Measurements from ENCODE around the gene PLAAT2. TPM values are rescaled to one million over a fixed set of nuclear protein-coding genes. Genes with fewer than 3 reads are reported as not detected.
"Not testable (repeated sequence)": the region's sequence is repeated elsewhere in the genome, so short reads cannot be mapped to it uniquely, and the experiment has no call there.

Gene PLAAT2
- total and polyA plus RNA-seq, 7 donors, result 0.71 to 233 (median 69.7) TPM; not detected in 3

DNA sequence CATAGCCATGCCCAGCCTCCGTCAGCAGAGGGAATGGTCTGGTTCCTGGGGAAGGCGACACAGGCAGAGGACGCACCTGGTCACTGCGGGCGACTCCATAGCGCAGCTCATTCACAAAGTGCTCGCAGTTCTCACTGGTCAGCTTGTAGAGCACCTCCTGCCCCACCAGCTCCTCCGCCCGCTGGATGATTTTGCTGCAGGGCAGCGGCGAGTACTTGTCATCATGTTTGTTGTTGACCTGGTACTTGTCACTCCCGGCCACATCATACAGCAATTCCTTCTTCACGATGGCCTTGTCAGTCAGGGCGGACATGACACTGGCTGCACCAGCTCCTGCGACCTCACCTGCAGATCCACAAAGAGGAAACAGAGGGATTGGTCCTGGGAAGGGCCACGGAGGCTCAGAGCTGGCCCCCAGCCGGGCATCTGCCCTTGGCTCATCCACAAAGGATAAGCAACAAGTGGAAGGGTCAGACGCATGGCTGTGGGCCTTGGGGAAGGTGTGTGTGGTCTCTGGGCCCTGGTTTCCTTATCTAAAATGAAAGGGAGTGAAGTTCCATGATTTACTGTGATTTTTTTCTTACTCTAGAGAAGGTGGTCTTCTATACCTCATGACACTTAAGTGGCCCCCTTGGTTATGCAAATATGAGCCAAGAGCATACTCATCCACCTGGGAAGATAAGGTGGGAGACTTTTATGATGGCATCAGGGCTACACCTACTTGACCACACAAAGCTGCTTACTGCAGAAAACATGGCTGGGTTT, 27.0 kb upstream of the PLAAT2 start:
- no peaks in the 10 kb centered on the region for H3K9me3 ChIP-seq
- H3K4me1 ChIP-seq, result no peaks in the 10 kb centered on the region
- no peak overlapping the region for H3K4me3 ChIP-seq
- H3K36me3 ChIP-seq, result peaks cover 0 to 82% (median 7%) of the 10 kb centered on the region in 4 donors
- H3K27me3 ChIP-seq, result no peaks in the 10 kb centered on the region
- peak; percentile 35 for DNase-seq
- TF ChIP-seq POLR2AphosphoS5 (IDR thresholded peaks at IDR 0.05) (no peak), POLR2A (IDR thresholded peaks at IDR 0.05) (no peak), EP300 (IDR thresholded peaks at IDR 0.05) (no peak)
- TF ChIP-seq, protein P1, sequence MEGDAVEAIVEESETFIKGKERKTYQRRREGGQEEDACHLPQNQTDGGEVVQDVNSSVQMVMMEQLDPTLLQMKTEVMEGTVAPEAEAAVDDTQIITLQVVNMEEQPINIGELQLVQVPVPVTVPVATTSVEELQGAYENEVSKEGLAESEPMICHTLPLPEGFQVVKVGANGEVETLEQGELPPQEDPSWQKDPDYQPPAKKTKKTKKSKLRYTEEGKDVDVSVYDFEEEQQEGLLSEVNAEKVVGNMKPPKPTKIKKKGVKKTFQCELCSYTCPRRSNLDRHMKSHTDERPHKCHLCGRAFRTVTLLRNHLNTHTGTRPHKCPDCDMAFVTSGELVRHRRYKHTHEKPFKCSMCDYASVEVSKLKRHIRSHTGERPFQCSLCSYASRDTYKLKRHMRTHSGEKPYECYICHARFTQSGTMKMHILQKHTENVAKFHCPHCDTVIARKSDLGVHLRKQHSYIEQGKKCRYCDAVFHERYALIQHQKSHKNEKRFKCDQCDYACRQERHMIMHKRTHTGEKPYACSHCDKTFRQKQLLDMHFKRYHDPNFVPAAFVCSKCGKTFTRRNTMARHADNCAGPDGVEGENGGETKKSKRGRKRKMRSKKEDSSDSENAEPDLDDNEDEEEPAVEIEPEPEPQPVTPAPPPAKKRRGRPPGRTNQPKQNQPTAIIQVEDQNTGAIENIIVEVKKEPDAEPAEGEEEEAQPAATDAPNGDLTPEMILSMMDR (IDR thresholded peaks at IDR 0.05), result no peak
- no peak overlapping the region for H3K27ac ChIP-seq
- intact Hi-C loops (cut with DNase I), result no loop called here
- 92 to 93% methylated on average over 18 of the region's 18 CpGs for WGBS, 2 donors

DNA sequence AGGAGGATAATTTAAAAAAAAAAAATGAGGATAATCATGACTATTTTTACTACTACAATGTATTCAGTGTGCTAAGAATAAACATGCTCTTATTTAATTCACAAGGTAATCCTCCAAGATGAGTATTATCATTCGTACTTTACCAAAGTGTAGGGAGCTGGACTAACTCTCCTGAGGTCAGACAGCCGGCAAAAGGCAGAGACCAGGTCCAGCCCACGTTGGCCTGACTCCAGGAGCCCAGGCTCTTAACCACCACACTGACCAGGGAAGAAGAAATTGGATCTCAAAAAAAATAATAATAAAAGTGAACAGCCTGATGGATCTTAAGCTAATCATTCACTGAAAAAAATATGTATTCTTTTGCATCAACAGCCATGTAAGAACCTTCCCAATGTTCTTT, 25.8 kb upstream of the PLAAT2 start:
- intact Hi-C loops (cut with DNase I), result no loop called here
- WGBS, 2 donors, result 78 to 84% methylated on average over 3 of the region's 3 CpGs
- no peak overlapping the region for H3K27ac ChIP-seq

DNA sequence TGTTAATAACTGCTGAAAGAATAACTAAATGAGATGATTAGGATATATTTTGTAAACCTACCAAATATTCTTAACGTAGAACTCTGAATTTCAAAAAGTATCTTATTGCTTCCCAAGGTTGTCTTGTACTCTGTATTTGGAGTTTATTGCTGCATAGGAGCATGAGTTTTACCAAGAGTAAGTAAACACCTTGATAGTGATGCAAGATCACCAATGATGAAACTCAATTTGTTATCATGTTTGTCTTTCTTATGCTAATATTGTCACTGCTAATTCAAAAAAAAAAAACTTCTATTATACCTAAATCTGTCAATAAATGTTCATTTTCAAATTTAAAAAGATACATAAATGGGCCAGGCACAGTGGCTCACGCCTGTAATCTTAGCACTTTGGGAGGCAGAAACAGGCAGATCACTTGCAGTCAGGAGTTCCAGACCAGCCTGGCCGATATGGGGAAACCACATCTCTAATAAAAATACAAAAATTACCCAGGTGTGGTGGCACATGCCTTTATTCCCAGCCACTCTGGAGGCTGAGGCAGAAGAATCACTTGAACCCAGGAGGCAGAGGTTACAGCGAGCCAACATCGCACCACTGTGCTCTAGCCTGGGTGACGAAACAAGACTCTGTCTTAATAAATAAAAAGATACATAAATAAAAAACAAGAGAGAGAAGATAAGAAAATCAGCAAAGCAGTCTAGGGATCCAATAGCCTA, 23.4 kb upstream of the PLAAT2 start:
- intact Hi-C loops (cut with DNase I), result no loop called here
- no peak overlapping the region for H3K4me3 ChIP-seq
- H3K27me3 ChIP-seq, result no peaks in the 10 kb centered on the region
- 92 to 94% methylated on average over 6 of the region's 6 CpGs for WGBS, 2 donors
- TF ChIP-seq POLR2A (IDR thresholded peaks at IDR 0.05) (no peak), POLR2AphosphoS5 (IDR thresholded peaks at IDR 0.05) (no peak), EP300 (IDR thresholded peaks at IDR 0.05) (no peak)
- TF ChIP-seq, protein P1 (IDR thresholded peaks at IDR 0.05), result no peak
- no peak overlapping the region for H3K27ac ChIP-seq
- DNase-seq, result no peak
- H3K9me3 ChIP-seq, result no peaks in the 10 kb centered on the region
- peaks cover 0 to 95% (median 5%) of the 10 kb centered on the region in 4 donors for H3K36me3 ChIP-seq
- H3K4me1 ChIP-seq, result no peaks in the 10 kb centered on the region

More for the DNA sequence above, 25.8 kb upstream of the PLAAT2 start:
- Histone ChIP-seq H3K4me3 (no peak overlapping the region), H3K36me3 (peaks cover 0 to 85% (median 7%) of the 10 kb centered on the region in 4 donors), H3K27me3 (no peaks in the 10 kb centered on the region), H3K4me1 (no peaks in the 10 kb centered on the region), H3K9me3 (no peaks in the 10 kb centered on the region)
- TF ChIP-seq POLR2AphosphoS5 (IDR thresholded peaks at IDR 0.05), result no peak
- no peak for TF ChIP-seq POLR2A (IDR thresholded peaks at IDR 0.05)
- no peak for TF ChIP-seq EP300 (IDR thresholded peaks at IDR 0.05)
- TF ChIP-seq, protein P1 (IDR thresholded peaks at IDR 0.05), result no peak
- DNase-seq, result peak; percentile 37

DNA sequence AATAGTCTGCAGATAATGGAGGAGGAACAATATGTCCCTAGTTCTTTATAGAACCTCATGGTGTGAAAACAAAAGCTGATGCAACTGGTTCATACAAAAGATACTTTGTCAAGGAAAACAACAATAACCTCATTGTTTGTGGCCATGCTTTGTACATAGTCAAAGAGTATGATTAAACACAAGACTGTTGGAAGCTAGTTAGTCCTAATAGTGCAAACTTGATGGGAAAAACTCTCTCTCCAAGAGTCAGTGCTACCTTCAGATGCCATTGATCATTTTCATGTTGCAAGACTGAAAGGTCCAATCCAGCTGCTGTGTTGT, 20.1 kb upstream of the PLAAT2 start:
- Histone ChIP-seq H3K4me3 (no peak overlapping the region), H3K36me3 (peaks cover 0 to 81% (median 12%) of the 10 kb centered on the region in 4 donors), H3K4me1 (no peaks in the 10 kb centered on the region), H3K9me3 (peaks cover 0 to 12% (median 2%) of the 10 kb centered on the region in 4 donors), H3K27ac (no peak overlapping the region), H3K27me3 (no peaks in the 10 kb centered on the region)
- no peak for TF ChIP-seq EP300 (IDR thresholded peaks at IDR 0.05)
- no peak for TF ChIP-seq POLR2A (IDR thresholded peaks at IDR 0.05)
- TF ChIP-seq POLR2AphosphoS5 (IDR thresholded peaks at IDR 0.05), result no peak
- TF ChIP-seq, protein P1 (IDR thresholded peaks at IDR 0.05), result no peak
- DNase-seq, result no peak
- intact Hi-C loops (cut with DNase I), result no loop called here

DNA sequence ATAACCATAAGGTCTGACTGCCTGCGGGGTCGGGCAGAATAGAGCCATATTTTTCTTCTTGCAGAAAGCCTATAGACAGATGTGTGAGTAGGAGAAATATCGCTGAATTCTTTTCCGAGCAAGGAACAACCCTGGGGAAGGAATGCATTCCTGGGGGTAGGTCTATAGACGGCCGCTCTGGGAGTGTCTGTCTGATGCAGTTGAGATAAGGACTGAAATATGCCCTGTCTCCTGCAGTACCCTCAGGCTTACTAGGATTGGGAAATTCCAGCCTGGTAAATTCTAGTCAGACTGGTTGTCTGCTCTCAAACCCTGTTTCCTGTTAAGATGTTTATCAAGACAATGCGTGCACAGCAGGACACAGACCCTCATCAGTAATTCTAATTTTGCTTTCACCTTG, 18.0 kb upstream of the PLAAT2 start:
- DNase-seq; H3K27ac ChIP-seq; intact Hi-C loops (cut with DNase I); H3K27me3 ChIP-seq; H3K4me1 ChIP-seq; H3K4me3 ChIP-seq: not testable (repeated sequence)
- WGBS, 2 donors, result 86 to 91% methylated on average over 7 of the region's 7 CpGs
- H3K36me3 ChIP-seq, result peaks cover 0 to 60% (median 11%) of the 10 kb centered on the region in 4 donors
- peaks cover 0 to 12% (median 2%) of the 10 kb centered on the region in 4 donors for H3K9me3 ChIP-seq

DNA sequence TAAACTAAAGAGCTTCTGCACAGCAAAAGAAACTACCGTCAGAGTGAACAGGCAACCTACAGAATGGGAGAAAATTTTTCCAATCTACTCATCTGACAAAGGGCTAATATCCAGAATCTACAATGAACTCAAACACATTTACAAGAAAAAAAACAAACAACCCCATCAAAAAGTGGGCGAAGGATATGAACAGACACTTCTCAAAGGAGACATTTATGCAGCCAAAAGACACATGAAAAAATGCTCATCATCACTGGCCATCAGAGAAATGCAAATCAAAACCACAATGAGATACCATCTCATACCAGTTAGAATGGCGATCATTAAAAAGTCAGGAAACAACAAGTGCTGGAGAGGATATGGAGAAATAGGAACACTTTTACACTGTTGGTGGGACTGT, 15.7 kb upstream of the PLAAT2 start:
- not testable (repeated sequence) for H3K27ac ChIP-seq, H3K27me3 ChIP-seq, H3K4me3 ChIP-seq, DNase-seq
- H3K4me1 ChIP-seq, result peaks cover 0 to 19% (median 14%) of the 10 kb centered on the region in 4 donors
- WGBS, 2 donors, result 90 to 99% methylated on average over 2 of the region's 3 CpGs
- intact Hi-C loops (cut with DNase I), result loop anchor here (5.0 kb wide), 1 partner anchor 33 kb away; the partner anchor contains the start of gene PLAAT3
- peaks cover 0 to 12% (median 2%) of the 10 kb centered on the region in 4 donors for H3K9me3 ChIP-seq
- H3K36me3 ChIP-seq, result peaks cover 0 to 41% (median 9%) of the 10 kb centered on the region in 4 donors
